Colonic mucosa (tissue), 4 donors: ENCODE data around the gene RRAGD. TPM values are rescaled to one million over a fixed set of nuclear protein-coding genes. Genes with fewer than 3 reads are reported as not detected.

Source experiments
- DNase-seq: peaks from one replicate; pipeline ENCODE4 v3.0.0-alpha.2; 2020
- H3K27ac ChIP-seq: fragments of 200-600 bp; one replicate; pipeline ENCODE4 v1.8.0; 2021
- H3K27me3 ChIP-seq: fragments of 200-600 bp; one replicate; pipeline ENCODE4 v1.8.0; 2021
- H3K36me3 ChIP-seq: fragments of 200-600 bp; one replicate; pipeline ENCODE4 v1.8.0; 2021
- H3K4me1 ChIP-seq: fragments of 200-600 bp; one replicate; pipeline ENCODE4 v1.8.0; 2021; ENCODE audit warnings: mild to moderate bottlenecking
- H3K4me3 ChIP-seq: fragments of 200-600 bp; one replicate; pipeline ENCODE4 v1.8.0; 2021
- H3K9ac ChIP-seq, 2 donors: one replicate each; pipeline ENCODE4 v1.7.0; 2013; ENCODE audit warnings: control low read depth in 2 of 2, low read depth in 2 of 2, low read length in 2 of 2
- H3K9me3 ChIP-seq: fragments of 200-600 bp; one replicate; pipeline ENCODE4 v1.8.0; 2021
- CTCF ChIP-seq: fragments of 200-600 bp; IDR thresholded peaks from one replicate; pipeline ENCODE4 v1.8.0; 2022; ENCODE audit warnings: antibody characterized with exemption, mild to moderate bottlenecking
- intact Hi-C: fragments of 100-400 bp; cut with DNase I; formaldehyde crosslinking; loops from one replicate; pipeline ENCODE4 v1.14.1; 2022
- total RNA-seq, 2 donors: library from RNA; stranded (reverse); fragmentation: NEBNext Ultra II Directional in 1 of 2; extraction: Animal tissue kit (Norgen Biotek cat#: 25700) in 1 of 2; gene quantifications; one replicate each; pipeline ENCODE4 v1.2.1, GENCODE V29; 2021
- donor health status: healthy.
- donor health status: DM: no; HTN: no; CAD: no.
- donor health status: DM: no; HTN: no; CAD: no.

The RRAGD gene
- total RNA-seq, result 1 to 10 TPM; 2.0 to 4.4 TPM

GRCh38 chr6:89412071-89413005, at the start of gene RRAGD:
RRAGD (minus strand) TSS chr6:89412273; CDS start chr6:89411993, 280 bp downstream.
- Histone ChIP-seq H3K36me3 (no peaks in the 10 kb centered on the region), H3K9ac (peak within 1 kb of the TSS; percentile 51 to 84), H3K4me3 (peak within 1 kb of the TSS; percentile 72), H3K27me3 (no peaks in the 10 kb centered on the region), H3K27ac (no peak within 1 kb of the TSS), H3K9me3 (no peaks in the 10 kb centered on the region), H3K4me1 (no peaks in the 10 kb centered on the region)
- DNase-seq, result peak; percentile 74
- TF ChIP-seq CTCF, result no peak
- intact Hi-C loops, result no loop called here

- TF ChIP-seq CTCF, result no peak
- intact Hi-C loops, result no loop called here
These were observed 48.6 kb upstream of the RRAGD start for GRCh38 chr6:89460713-89461112.

GRCh38 chr6:89459501-89459900, 47.4 kb upstream of the RRAGD start:
- no peak overlapping the region for H3K9ac ChIP-seq
- no peak for TF ChIP-seq CTCF
- H3K27ac ChIP-seq, result no peak overlapping the region
- no peak overlapping the region for H3K4me3 ChIP-seq
- no peaks in the 10 kb centered on the region for H3K9me3 ChIP-seq
- no peaks in the 10 kb centered on the region for H3K27me3 ChIP-seq
- intact Hi-C loops, result no loop called here
- H3K4me1 ChIP-seq, result no peaks in the 10 kb centered on the region
- no peak for DNase-seq
- H3K36me3 ChIP-seq, result no peaks in the 10 kb centered on the region

More at GRCh38 chr6:89460713-89461112, 48.6 kb upstream of the RRAGD start:
- Histone ChIP-seq H3K36me3 (no peaks in the 10 kb centered on the region), H3K27ac (no peak overlapping the region), H3K4me1 (no peaks in the 10 kb centered on the region), H3K4me3 (no peak overlapping the region), H3K9me3 (no peaks in the 10 kb centered on the region), H3K27me3 (no peaks in the 10 kb centered on the region), H3K9ac (no peak overlapping the region)
- no peak for DNase-seq

- no peaks in the 10 kb centered on the region for H3K9me3 ChIP-seq
- intact Hi-C loops, result no loop called here
These were observed 46.6 kb upstream of the RRAGD start for GRCh38 chr6:89458704-89459103.

GRCh38 chr6:89454300-89454699, 42.2 kb upstream of the RRAGD start:
- no peak for TF ChIP-seq CTCF
- no peak for DNase-seq
- Histone ChIP-seq H3K9me3 (no peaks in the 10 kb centered on the region), H3K9ac (no peak overlapping the region), H3K27me3 (no peaks in the 10 kb centered on the region), H3K4me3 (no peak overlapping the region), H3K4me1 (no peaks in the 10 kb centered on the region), H3K27ac (no peak overlapping the region), H3K36me3 (no peaks in the 10 kb centered on the region)
- intact Hi-C loops, result no loop called here

More at GRCh38 chr6:89458704-89459103, 46.6 kb upstream of the RRAGD start:
- Histone ChIP-seq H3K4me3 (no peak overlapping the region), H3K9ac (no peak overlapping the region), H3K27ac (no peak overlapping the region), H3K36me3 (no peaks in the 10 kb centered on the region), H3K4me1 (no peaks in the 10 kb centered on the region), H3K27me3 (no peaks in the 10 kb centered on the region)
- TF ChIP-seq CTCF, result no peak
- DNase-seq, result no peak
